ENCODE data around the gene OR10A5. TPM values are rescaled to one million over a fixed set of nuclear protein-coding genes. Genes with fewer than 3 reads are reported as not detected.
"Not testable (repeated sequence)": the region's sequence is repeated elsewhere in the genome, so short reads cannot be mapped to it uniquely, and the experiment has no call there.

The OR10A5 gene
- total RNA-seq, 3 donors from 2014 or later: not detected

- intact Hi-C loops (cut with DNase I, micrococcal nuclease): no loop called here
- Histone ChIP-seq H3K4me1 (ENCODE audit: low read depth) (no peaks in the 10 kb centered on the region), H3K9me3 (no peaks in the 10 kb centered on the region), H3K4me3 (no peak overlapping the region), H3K36me3 (ENCODE audit: low read depth) (no peaks in the 10 kb centered on the region)
- TF ChIP-seq, protein P1, sequence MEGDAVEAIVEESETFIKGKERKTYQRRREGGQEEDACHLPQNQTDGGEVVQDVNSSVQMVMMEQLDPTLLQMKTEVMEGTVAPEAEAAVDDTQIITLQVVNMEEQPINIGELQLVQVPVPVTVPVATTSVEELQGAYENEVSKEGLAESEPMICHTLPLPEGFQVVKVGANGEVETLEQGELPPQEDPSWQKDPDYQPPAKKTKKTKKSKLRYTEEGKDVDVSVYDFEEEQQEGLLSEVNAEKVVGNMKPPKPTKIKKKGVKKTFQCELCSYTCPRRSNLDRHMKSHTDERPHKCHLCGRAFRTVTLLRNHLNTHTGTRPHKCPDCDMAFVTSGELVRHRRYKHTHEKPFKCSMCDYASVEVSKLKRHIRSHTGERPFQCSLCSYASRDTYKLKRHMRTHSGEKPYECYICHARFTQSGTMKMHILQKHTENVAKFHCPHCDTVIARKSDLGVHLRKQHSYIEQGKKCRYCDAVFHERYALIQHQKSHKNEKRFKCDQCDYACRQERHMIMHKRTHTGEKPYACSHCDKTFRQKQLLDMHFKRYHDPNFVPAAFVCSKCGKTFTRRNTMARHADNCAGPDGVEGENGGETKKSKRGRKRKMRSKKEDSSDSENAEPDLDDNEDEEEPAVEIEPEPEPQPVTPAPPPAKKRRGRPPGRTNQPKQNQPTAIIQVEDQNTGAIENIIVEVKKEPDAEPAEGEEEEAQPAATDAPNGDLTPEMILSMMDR (IDR thresholded peaks at IDR 0.05): no peak
- no peak for DNase-seq
- no peak for ATAC-seq
Observed at GRCh38 chr11:6834021-6834420, 11.5 kb upstream of the OR10A5 start.

DNA sequence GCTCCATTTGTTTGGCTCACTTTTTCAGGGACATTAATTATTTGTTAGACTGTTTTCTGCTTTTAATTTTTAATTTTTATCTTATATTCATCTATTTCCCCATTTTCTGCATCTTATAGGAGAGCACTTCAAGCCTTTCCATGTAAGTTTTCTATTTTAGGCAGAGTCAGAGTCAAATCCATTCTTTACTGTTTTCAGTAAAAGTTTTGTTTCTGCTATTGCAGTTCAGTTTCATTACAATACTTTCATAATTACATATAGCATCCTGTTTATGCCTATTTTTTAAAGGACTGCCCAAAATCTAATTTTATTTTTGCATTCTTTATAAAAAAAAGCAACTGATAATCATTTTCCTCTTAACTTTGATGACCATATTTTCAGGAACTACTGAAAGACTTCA is 3.8 kb upstream of the OR10A5 start:
- TF ChIP-seq, protein P1 (IDR thresholded peaks at IDR 0.05): no peak
- no peak for DNase-seq
- Histone ChIP-seq H3K4me3 (no peak overlapping the region), H3K36me3 (ENCODE audit: low read depth) (no peaks in the 10 kb centered on the region), H3K9me3 (no peaks in the 10 kb centered on the region), H3K4me1 (ENCODE audit: low read depth) (no peaks in the 10 kb centered on the region)
- no peak for ATAC-seq
- intact Hi-C loops (cut with DNase I, micrococcal nuclease): no loop called here

DNA sequence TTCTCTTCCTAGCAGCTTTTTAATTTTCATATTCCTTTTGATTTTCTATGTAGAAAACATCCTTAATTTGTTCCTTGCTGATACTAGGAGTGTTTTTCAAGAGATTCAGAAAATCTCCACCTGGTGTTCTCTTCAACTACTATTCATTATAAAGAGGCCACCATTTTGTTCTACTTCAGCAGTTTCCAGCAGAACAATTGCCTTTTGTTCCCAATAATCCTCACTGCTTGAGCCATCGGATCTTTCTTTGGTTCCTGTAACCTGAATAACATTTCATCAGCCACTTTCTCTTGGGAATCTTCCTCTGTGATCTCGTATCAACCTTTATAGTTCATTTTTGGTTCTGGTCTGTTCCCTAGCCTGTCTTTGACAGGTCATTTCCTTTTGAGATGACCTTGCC is 1.8 kb upstream of the OR10A5 start:
- Histone ChIP-seq H3K9me3 (no peaks in the 10 kb centered on the region), H3K36me3 (ENCODE audit: low read depth) (no peaks in the 10 kb centered on the region), H3K4me3 (no peak overlapping the region), H3K4me1 (ENCODE audit: low read depth) (no peaks in the 10 kb centered on the region)
- TF ChIP-seq, protein P1 (IDR thresholded peaks at IDR 0.05): no peak
- ATAC-seq (no peak), DNase-seq (no peak)
- intact Hi-C loops (cut with DNase I, micrococcal nuclease): no loop called here

- no peaks in the 10 kb centered on the region for H3K36me3 ChIP-seq (ENCODE audit: low read depth)
- TF ChIP-seq, protein P1 (IDR thresholded peaks at IDR 0.05): no peak
- no peaks in the 10 kb centered on the region for H3K4me1 ChIP-seq (ENCODE audit: low read depth)
- no peak for DNase-seq
- no peak overlapping the region for H3K4me3 ChIP-seq
- H3K9me3 ChIP-seq: no peaks in the 10 kb centered on the region
- ATAC-seq: no peak
- intact Hi-C loops (cut with DNase I, micrococcal nuclease): no loop called here
Observed at GRCh38 chr11:6844356-6844755, 1.1 kb upstream of the OR10A5 start.

DNA sequence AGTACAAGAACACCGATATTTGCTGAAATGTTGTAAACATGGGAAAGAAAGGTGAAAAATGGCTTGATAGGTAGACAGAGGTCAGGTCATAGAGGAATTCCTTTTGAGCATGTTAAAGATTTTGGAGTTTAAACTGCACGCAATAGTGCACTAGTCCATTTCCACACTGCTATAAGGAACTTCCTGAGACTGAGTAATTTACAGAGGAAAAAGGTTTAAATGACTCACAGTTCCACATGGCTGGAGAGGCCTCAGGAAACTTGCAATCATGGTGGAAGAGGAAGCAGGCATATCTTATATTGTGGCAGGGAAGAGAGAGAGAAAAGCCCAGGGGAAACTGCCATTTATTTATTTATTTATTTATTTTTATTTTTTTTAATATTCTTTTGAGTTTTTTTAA is 5.0 kb downstream of the OR10A5 start:
- TF ChIP-seq, protein P1 (IDR thresholded peaks at IDR 0.05): no peak
- ATAC-seq (no peak), DNase-seq (no peak)
- no peaks in the 10 kb centered on the region for H3K9me3 ChIP-seq
- H3K4me1 ChIP-seq (ENCODE audit: low read depth): no peaks in the 10 kb centered on the region
- no peaks in the 10 kb centered on the region for H3K36me3 ChIP-seq (ENCODE audit: low read depth)
- intact Hi-C loops (cut with DNase I, micrococcal nuclease): no loop called here
- no peak overlapping the region for H3K4me3 ChIP-seq

DNA sequence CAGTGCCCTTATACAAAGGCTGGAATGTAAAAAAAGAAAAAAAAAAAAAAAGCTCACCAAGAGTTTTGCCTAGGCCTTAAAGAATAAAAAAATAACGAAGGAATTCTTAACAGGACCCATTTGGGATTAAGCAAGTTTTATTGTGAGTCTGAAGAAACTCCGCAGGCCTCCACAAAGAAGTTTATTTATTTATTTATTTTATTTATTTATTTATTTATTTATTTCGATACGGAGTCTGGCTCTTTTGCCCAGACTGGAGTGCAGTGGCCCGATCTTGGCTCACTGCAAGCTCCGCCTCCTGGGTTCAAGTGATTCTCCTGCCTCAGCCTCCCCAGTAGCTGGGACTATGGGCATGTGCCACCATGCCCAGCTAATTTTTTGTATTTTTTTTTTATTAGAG is 9.3 kb downstream of the OR10A5 start:
- H3K9me3 ChIP-seq; H3K36me3 ChIP-seq (ENCODE audit: low read depth); DNase-seq; intact Hi-C loops (cut with DNase I, micrococcal nuclease); H3K4me3 ChIP-seq; H3K4me1 ChIP-seq (ENCODE audit: low read depth); ATAC-seq: not testable (repeated sequence)

Measured in mucosa of descending colon (tissue), 3 donors.